Left ventricle myocardium inferior (tissue), 1 donor: Measurements from ENCODE around the gene TPSD1. TPM values are rescaled to one million over a fixed set of nuclear protein-coding genes. Genes with fewer than 3 reads are reported as not detected.

ENCODE experiments used
- DNase-seq: peaks from one replicate; pipeline ENCODE4 v3.0.0-alpha.2; 2020
- H3K27ac ChIP-seq: fragments of 200-600 bp; replicated peaks from 2 replicates; pipeline ENCODE4 v1.8.0; 2021
- H3K27me3 ChIP-seq: fragments of 200-600 bp; 2 replicates; pipeline ENCODE4 v1.8.0; 2021; ENCODE audit warnings: low read depth
- H3K36me3 ChIP-seq: fragments of 200-600 bp; 2 replicates; pipeline ENCODE4 v1.8.0; 2021
- H3K4me1 ChIP-seq: fragments of 200-600 bp; 2 replicates; pipeline ENCODE4 v1.8.0; 2021
- H3K4me3 ChIP-seq: fragments of 200-600 bp; 2 replicates; pipeline ENCODE4 v1.8.0; 2021; ENCODE audit warnings: mild to moderate bottlenecking, moderate library complexity
- H3K9me3 ChIP-seq: fragments of 200-600 bp; replicated peaks from 2 replicates; pipeline ENCODE4 v1.8.0; 2021
- intact Hi-C: fragments of 100-400 bp; cut with micrococcal nuclease; formaldehyde crosslinking; loops from one replicate; pipeline ENCODE4 v1.11.0; 2022
- total RNA-seq: library from RNA; stranded (reverse); fragmentation: NEBNext Ultra II Directional; extraction: Animal tissue kit (Norgen Biotek cat#: 25700); gene quantifications from one replicate; pipeline ENCODE4 v1.2.1, GENCODE V29; 2021
- TF ChIP-seq, protein P1 (sequence below): fragments of 200-600 bp; IDR thresholded peaks from 2 replicates; pipeline ENCODE4 v1.8.0; 2021; ENCODE audit warnings: antibody characterized with exemption, mild to moderate bottlenecking, borderline replicate concordance
- donor health status: DM: no; HTN: yes; CAD: no; lungs with severe emphysema.

TPSD1 gene
- total RNA-seq, 1 donor from 2014 or later, result not detected

DNA sequence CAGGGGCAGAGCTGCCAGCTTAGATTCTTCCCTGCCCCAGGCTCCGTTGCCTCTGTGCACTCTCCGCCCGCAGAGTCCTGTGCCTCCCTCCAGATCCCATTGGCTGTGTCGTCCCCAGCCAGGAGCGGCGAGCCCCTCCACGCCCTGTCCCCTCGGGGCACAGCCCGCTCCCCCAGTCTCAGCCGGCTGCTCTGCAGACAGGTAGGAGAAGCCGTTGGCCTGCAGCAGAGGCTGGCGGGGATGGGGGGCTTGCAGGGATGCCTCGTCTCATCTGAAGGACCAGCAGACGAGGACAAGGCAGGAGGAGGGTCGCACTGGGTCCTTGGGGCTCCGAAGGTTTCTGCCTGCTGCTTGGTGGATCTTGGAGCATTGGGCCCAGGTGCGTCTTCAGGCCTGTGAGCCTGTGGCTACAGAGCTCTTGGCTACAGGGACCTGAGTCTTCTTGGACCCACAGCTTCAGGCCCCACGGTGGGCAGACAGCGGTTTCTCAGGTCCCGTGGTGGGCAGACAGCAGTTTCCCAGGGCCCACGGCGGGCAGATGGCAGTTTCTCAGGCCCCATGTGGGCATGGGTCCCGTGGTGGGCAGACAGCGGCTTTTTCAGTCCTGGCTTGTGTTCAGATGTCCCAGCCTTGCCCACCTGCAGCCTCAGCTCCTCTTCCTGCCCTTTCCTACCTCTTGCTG, 36.8 kb upstream of the TPSD1 start:
- TF ChIP-seq, protein P1, sequence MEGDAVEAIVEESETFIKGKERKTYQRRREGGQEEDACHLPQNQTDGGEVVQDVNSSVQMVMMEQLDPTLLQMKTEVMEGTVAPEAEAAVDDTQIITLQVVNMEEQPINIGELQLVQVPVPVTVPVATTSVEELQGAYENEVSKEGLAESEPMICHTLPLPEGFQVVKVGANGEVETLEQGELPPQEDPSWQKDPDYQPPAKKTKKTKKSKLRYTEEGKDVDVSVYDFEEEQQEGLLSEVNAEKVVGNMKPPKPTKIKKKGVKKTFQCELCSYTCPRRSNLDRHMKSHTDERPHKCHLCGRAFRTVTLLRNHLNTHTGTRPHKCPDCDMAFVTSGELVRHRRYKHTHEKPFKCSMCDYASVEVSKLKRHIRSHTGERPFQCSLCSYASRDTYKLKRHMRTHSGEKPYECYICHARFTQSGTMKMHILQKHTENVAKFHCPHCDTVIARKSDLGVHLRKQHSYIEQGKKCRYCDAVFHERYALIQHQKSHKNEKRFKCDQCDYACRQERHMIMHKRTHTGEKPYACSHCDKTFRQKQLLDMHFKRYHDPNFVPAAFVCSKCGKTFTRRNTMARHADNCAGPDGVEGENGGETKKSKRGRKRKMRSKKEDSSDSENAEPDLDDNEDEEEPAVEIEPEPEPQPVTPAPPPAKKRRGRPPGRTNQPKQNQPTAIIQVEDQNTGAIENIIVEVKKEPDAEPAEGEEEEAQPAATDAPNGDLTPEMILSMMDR, result no peak
- Histone ChIP-seq H3K27ac (no peak overlapping the region), H3K9me3 (no peaks in the 10 kb centered on the region), H3K4me3 (no peak overlapping the region), H3K36me3 (no peaks in the 10 kb centered on the region), H3K4me1 (no peaks in the 10 kb centered on the region), H3K27me3 (peaks cover 15% of the 10 kb centered on the region)
- intact Hi-C loops, result no loop called here
- no peak for DNase-seq

DNA sequence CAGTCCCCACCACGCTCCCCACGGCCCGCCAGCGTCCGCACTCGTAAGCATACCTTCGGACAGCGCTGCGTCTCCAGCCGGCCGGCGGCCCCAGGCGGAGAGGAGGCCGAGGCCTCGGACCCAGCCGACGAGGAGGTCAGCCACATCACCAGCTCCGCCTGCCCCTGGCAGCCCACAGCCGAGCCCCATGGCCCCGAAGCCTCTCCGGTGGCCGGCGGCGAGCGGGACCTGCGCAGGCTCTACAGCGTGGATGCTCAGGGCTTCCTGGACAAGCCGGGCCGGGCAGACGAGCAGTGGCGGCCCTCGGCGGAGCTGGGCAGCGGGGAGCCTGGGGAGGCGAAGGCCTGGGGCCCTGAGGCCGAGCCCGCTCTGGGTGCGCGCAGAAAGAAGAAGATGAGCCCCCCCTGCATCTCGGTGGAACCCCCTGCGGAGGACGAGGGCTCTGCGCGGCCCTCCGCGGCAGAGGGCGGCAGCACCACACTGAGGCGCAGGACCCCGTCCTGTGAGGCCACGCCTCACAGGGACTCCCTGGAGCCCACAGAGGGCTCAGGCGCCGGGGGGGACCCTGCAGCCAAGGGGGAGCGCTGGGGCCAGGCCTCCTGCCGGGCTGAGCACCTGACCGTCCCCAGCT, 35.7 kb upstream of the TPSD1 start:
- H3K4me3 ChIP-seq, result no peak overlapping the region
- TF ChIP-seq, protein P1, result no peak
- no peaks in the 10 kb centered on the region for H3K9me3 ChIP-seq
- H3K27ac ChIP-seq, result no peak overlapping the region
- H3K36me3 ChIP-seq, result no peaks in the 10 kb centered on the region
- DNase-seq, result no peak
- H3K4me1 ChIP-seq, result no peaks in the 10 kb centered on the region
- H3K27me3 ChIP-seq, result peaks cover 4% of the 10 kb centered on the region
- intact Hi-C loops, result no loop called here

DNA sequence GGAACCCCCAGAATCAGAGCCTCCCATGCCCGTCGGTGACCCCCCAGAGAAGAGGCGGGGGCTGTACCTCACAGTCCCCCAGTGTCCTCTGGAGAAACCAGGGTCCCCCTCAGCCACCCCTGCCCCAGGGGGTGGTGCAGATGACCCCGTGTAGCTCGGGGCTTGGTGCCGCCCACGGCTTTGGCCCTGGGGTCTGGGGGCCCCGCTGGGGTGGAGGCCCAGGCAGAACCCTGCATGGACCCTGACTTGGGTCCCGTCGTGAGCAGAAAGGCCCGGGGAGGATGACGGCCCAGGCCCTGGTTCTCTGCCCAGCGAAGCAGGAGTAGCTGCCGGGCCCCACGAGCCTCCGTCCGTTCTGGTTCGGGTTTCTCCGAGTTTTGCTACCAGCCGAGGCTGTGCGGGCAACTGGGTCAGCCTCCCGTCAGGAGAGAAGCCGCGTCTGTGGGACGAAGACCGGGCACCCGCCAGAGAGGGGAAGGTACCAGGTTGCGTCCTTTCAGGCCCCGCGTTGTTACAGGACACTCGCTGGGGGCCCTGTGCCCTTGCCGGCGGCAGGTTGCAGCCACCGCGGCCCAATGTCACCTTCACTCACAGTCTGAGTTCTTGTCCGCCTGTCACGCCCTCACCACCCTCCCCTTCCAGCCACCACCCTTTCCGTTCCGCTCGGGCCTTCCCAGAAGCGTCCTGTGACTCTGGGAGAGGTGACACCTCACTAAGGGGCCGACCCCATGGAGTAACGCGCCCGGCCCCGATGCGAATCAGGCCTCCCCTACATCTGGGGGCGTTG, 34.8 kb upstream of the TPSD1 start:
- Histone ChIP-seq H3K4me3 (no peak overlapping the region), H3K27me3 (peaks cover 4% of the 10 kb centered on the region), H3K27ac (no peak overlapping the region), H3K9me3 (no peaks in the 10 kb centered on the region), H3K36me3 (no peaks in the 10 kb centered on the region), H3K4me1 (no peaks in the 10 kb centered on the region)
- intact Hi-C loops, result no loop called here
- TF ChIP-seq, protein P1, result no peak
- no peak for DNase-seq

DNA sequence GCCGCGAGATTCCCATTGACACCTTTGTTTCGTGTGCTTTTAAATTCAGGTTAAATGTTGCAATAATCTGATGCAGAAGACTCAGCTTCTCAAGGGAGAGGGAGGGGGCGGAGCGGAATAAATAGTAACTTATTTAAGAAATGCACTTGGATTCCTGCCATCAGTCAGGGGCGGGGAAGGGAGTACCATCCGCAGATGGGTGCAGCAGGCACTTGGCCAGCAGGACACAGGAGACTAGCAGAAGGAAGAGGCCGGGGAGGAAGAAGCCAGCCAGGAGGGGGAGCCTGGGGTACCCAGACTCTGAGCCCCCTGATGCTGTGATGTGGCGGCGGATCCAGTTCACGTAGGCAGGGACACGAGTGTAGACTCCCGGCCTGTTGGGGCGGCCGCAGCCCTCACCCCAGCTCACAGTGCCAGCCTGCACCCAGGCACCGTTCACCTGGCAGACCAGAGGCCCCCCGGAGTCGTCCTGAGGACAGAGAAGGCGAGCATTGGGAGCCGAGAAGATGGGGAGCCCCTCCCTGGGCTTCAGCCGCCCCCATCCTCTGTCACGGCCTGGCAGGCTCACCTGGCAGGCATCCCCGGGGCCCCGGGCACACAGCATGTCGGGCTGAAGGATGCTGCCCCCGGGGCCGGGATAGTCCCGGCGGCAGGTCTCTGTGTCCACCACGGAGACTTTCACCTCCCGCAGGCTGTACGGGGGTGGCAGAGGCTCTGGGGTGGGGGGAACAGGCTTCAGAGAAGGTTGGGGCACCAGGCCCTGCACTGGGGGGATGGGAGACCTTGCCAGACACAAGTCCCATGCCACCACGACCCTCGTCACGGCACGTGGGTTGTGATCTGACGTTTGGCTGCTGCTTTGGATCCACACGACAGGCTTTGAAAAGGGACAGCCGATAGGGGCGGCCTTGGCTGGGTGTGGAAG, 34.0 kb upstream of the TPSD1 start:
- no peak for DNase-seq
- H3K4me1 ChIP-seq, result no peaks in the 10 kb centered on the region
- no peaks in the 10 kb centered on the region for H3K9me3 ChIP-seq
- TF ChIP-seq, protein P1, result no peak
- peaks cover 5% of the 10 kb centered on the region for H3K27me3 ChIP-seq
- no peak overlapping the region for H3K4me3 ChIP-seq
- H3K27ac ChIP-seq, result no peak overlapping the region
- intact Hi-C loops, result no loop called here
- H3K36me3 ChIP-seq, result no peaks in the 10 kb centered on the region
